ENCODE results near the gene C12orf42.

C12orf42 gene

DNA sequence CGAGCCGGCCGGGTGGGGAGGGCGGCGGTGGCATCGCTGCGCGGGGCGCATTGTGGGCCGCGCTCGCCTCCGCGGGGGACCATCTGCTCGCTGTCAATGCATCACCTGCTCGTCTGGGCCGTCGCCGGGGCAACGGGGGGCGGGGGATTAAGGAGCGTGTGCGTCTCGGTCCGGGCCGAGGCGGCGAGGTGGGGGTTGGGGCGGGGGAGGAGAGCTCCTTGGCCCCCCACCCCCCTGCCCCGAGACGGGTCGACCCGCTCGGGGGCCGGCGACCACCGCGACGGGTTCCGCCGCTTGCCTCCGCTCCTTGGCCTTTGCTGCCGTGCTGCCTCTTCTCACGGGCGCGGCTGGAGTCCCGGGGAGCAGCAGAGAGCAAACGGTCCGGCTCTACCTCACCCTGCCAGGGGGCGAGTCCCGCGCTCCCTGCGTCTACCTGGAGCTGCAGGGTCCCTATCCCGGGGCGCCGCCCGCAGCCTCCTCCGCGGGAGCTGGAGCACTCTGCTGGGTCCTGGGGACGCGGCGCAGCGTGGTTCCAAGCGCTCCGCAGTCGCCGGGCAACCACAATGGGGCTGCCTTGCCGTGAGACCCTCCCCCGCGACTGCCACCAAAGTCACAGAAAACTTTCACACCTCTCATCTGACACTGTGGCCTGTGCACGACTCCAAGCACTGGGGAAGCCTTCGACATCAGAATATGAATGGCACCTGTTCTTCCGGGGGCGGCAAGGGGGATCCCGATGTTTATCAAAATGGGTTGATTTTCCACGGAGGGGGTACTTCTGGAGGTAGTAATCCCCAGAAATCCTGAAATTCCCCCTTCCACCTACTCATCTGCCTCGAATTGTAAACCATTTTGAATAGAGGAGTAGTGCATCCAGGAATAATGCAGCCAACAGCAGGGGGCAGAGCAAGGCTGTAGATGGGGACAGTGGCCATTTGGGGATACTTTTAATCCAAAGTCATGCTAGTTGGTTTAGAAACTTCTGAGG lies at the start of gene C12orf42:
TSS of gene C12orf42 (minus strand) at position 500 of the 988 bp plus-strand sequence. CDS start 17,542 bp downstream, outside the sequence.
- DNase-seq = peak; percentile 78 to 87

DNA sequence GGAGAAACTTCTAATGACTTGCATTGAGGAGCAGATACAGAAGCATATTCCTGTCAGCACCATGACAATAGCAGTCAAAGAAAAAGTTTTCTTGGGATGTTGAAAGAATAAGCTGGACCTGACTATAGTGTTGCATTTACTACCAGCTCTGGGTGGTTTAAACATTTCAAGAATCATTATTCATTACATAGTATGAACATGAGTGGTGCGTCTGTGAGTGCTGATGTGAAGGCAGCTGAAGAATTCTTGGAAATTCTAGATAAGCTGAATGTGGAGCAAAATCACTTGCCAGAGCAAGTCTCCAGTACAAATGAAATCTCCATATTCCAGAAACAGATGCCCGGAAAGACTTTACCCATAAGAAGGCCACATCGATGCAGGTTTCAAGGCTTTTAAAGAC lies 46.3 kb upstream of the C12orf42 start:
- no peak for DNase-seq

DNA sequence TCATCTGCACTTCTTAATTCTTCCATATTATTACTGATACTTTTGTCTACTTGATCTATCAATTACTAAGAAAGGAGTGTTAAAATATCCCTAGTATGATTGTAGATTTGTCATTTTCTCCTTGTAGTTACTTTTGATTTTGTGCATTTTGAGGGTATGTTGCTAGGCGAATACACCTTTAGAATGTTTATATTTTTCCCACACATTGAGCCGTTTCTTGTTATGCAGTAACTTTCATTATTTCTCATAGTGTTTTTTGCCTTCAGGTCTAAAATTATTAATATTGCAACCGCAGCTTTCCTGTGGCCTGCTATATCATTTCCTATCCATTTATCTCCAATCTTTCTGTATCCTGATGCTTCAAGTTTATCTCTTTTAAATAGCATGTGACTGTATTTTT lies 44.6 kb upstream of the C12orf42 start:
- no peak for DNase-seq

DNA sequence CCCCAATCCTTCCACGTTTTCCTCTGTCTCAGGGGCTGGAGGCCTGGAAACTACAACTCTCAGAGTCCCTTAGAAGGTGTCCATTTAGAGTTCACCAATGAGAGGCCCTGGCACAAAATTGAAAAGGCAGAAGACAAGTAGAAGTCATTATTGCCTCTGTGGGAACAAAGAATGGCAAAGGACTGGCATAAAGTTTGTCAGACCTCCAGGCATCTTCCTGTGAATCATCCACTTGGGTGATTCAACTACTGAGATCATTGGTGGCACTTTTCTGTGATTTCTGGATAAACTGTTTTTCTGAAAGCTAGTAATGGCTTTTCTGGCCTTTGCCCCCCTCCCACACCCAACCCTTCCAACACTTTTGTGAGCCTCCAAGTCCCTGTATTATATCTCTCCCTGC lies 42.6 kb upstream of the C12orf42 start:
- no peak for DNase-seq

DNA sequence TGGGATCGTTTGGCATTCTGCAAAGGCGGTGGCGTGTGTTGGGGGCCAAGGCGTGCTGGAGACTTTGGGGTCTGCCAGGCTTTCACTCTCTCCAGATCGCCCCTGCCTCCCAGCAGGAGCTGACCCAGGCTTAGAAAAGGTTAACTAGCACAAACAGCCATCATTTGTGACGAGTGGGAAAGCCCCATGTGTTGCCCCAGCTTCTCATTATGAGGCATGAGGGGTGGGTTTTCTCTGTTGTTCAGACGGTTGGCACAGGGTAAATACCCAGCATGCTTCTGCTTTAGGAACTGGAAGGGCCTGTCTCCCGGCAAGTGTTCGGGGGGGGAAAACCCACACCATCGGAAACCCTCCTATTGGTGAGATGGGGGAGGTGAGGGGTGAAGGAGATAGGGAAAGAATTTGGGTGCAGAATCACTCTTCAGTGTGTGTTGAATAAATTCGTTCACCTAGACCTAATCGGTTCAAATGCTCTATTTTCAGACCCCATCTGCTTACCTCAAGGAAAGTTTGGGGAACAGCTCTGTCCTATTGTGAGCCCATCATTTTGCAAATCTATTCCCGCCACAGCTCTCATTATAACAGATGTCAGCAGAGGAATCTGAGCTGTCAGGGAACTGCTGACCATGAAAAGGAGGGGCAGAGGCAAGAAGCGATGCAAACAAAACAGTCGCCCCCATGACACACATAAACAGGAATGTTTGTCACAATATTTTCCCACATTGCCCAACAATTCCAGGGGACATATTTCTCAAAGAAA lies 34.7 kb upstream of the C12orf42 start:
- no peak for DNase-seq

DNA sequence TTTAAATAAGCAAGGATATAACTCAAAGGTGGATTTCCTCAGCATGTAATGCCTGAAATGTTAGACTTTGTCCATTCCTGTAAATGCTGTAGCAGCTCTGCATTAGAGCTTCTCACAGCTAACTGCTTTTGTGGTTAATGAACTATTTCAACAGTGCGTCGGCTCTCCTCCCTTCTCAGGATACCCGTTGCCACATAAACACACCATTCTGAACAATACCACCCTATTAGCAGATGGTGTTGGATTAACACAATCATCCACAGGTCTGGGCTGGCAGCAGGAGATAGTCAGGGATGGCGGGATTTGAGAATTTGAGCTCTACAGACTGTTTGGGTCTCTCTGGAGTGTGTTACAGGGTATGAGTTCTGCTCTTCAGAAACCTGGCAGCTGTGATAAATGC lies 33.5 kb upstream of the C12orf42 start:
- no peak for DNase-seq

DNA sequence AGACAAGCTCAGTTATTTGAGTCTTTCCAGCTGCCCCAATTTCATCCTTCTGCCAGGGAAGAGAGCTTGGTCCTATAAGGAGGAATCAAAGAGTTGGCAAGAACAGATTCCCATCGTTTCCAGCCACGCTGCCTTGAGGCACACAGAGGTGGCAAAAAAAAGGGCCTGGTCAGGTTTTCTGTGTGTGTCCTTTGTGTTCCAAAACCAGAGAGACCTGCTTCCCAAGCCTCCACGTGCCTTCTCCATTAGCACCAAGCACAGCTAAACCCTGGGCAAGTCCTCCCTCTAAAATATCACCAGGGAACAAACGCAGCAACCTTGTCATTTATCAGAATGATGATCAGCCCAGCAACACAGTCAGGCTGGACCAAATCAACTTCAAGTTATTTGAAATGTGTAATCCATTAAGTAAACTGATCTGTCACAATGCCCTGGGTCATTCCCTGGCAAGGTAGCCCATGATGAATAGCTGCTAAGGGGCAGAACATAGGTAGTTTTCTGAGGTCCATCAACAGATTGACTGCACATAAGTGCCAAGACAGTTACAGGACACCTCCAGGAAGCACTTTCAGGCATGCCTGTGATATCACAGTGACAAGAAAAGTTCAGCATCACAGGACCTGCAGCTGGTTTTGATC lies 28.6 kb upstream of the C12orf42 start:
- DNase-seq = no peak

DNA sequence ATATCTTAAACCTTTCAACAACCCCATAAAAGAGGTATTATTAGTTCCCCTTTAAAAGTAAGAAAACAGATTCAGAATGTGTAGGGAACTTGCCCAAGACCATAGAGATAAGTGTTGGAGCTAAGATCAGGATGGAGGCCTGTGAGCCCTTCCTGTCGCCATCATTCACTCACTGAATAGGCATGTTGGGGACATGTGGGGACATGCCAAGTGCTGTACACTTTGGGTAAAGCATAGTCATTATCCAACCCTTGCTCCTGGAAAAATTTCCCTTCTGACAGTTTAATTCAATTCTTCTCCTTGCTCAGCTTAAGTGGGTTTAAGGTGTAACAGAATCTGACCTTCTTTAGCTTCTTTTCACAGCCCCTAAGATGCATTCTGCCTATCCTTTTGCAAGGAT lies 28.0 kb upstream of the C12orf42 start:
- DNase-seq = no peak

DNA sequence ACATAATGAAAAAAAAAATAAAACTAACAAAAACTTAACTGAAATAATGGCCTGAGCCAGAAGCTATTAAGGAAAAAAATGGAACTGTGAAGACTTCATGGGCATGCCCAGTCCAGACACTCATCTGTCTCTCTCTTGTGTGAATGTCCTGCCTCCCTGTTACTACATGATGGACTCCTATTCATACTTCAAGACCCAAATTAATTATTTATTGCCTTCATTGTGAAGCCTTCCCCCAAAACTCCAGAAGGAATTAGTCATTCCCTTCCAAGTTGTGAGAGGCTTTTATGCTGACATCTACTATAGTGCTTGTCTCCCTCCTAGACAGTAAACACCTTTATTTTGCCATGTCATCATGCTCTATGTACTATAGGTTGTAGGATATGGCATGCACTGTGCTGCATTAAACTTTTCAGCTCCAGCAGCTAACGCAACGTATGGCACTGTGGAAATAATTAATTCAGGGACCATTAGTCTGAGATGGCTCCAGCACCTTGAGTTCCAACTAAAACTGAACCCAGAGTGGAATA lies 25.0 kb upstream of the C12orf42 start:
- no peak for DNase-seq

DNA sequence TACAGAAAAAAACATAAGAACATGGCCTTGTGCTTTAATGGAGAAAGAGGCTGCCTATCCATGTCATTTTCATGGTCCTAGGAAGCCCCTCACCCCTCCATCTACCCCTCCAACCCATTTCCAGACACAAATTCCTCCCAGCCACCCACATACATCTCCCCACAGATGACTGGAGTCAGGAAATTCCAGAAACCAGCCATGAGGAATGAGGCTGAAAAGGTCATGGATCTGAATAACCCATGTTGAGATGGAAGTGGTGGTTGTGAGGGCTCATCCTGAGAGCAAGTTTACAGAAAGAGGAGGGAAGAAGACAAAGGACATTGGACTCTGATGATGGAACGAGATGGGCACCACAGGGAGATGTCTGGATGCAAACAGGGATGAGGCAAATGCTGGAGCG lies 23.9 kb upstream of the C12orf42 start:
- no peak for DNase-seq

DNA sequence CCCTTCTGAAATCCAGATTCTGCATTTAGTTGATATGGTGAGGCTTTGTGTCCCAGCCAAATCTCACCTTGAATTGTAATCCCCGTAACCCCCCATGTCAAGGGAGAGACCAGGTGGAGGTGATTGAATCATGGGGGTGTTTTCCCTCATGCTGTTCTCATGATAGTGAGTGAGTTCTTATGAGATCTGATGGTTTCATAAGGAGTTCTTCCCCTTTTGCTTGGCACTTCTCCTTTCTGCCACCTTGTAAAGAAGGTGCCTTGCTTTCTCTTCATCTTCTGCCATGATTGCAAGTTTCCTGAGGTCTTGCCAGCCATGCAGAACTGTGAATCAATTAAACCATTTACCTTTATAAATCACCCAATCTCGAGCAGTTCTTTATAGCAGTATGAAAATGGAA lies 23.1 kb upstream of the C12orf42 start:
- no peak for DNase-seq

DNA sequence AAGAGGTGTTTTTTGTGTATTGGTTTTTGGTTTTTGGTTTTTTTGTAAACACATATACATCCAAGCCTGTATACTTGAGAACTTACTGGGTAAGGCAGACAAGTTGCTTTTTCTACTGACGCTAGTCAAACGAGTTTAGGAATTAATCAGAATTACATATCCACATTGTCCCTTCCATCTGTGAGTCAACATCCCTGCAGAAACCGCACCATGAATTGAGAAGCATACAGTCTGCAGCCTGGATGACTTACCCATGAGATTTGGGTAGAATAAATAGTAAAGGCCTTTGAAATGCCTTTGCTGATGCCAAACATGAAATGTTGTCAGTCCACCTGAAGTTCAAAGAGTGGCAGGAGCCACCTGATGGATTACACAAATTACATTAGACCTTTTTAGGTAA lies 21.4 kb upstream of the C12orf42 start:
- no peak for DNase-seq

DNA sequence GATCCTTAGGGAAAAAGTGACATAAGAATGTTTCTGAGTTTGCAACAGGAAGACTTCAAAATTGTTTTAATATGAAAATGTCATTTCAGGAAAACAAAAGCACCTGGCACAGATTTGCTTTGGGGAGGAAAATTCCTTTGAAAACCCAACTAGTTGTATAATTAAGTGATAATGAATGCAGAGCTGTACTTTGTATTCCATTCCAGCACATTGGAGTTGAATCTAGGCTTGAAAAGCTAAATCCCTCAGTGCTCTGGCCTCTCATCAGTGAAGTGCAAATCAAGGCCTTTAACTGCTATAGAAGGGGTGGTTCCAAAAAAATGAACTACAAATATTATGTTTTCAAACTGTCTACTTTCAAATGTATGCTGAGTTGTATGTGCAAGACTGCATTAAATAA lies 19.6 kb upstream of the C12orf42 start:
- DNase-seq = no peak

DNA sequence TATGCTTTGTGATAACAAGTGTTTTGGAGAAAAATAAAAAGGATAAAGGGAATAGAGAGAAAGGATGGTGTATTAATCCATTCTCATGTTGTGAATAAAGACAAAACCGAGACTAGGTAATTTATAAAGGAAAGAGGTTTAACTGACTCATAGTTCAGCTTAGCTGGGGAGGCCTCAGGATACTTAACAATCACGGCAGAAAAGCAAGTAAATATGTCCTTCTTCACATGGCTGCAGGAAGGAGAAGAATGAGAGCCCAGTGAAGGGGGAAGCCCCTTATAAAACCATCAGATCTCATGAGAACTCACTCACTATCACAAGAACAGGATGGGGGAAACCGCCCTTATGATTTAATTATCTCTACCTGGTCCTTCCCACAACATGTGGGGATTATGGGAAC lies 18.1 kb upstream of the C12orf42 start:
- DNase-seq = no peak

DNA sequence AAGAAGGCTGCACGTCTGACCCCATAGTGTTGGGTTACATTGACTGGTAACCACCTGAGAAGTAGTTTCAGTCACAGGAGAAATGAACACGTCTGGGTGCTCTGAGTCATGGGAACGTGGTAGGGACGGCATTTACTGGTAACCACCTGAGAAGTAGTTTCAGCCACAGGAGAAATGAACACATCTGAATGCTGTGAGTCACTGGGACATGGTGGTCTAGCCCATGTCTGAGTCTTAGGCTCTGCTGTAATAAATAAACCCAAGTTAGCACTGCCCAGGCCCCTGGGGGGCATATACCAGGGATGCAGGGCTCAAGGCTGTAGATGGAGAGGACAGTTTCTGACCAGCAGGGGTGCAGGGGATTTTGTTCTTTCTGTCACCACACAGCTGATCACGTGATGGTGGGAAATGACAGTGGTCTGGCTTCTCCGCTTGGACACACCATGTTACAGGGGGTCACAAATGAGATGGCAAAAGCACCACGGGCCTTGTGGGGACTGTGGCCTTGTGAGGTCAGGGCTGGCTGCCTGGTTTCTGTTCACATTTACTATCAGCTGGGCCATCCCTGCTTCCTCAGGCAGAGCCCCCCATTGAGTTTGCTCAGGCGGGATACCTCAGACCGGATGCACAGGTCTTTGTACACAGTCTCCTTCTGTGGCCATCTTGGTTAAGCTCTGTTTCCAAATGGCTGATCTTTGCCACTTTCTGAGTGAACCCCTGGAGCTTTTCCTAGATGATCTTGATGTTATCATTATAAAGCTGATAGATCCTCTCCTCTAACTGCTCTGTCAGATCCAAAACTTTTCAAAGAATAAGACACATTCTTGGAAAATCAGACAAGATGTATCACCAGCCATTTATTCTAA lies 9.8 kb upstream of the C12orf42 start:
- no peak for DNase-seq

DNA sequence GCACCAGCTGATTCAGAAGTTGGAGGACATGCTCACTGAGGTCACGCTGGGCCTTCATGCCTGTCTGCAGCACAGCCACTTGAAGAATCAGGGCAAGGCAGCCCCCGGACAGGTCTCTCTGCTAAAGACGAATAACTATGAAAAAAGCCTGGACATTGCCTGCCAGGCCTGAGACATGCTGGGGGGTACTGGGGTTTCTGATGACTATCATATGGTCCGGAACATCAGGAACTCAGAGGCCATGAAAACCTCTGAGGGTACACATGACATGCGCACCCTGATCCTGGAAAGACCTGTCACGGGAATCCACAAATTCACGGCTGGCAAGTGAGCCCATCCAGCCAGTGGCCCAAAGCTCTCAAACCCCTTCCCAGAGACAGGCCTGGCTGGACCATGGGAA lies 8.8 kb upstream of the C12orf42 start:
- no peak for DNase-seq

DNA sequence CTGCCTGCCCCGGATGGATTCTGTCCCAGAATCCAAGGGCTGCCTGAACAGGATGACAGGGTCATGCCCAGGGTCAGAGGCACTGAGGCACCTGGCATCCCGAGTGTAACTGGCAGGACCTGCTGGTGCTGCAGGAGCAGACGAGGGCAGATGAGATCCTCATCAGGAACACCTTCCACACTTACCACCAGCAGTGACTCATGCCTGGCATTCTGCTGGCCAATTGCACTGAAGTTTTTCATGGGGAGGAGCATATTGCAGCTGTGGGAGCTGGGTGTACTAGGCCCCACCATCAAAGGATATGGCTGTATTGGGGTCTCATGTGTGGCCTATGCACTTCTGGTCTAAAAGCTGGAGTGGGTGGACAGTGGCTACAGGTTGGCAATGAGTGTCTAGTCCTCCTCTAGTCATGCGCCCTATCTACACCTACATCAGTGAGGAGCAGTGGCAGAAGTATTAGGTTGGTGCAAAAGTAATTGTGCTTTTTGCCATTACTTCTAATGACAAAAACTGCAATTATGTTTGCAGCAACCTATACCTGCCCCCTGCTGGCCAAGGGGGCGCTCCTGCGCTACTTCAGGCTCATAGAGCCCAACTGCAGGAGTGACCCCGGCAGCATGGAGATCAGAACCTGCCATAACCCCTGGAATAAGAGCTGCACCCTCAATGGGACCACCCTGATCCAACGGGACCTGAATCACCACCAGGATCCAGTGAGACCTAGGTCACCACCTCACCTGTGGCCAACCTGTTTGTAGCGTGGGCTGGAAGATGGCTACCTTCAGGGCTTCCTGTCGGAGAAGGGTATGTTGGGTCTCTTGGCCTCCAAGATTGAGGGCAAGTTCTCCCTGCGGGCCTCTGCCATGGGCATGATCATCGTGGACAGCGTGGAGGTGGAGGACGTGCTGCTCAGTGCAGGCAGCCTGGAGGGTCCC lies 8.0 kb upstream of the C12orf42 start:
- peak in 1 of 2 experiments; percentile 39 for DNase-seq

DNA sequence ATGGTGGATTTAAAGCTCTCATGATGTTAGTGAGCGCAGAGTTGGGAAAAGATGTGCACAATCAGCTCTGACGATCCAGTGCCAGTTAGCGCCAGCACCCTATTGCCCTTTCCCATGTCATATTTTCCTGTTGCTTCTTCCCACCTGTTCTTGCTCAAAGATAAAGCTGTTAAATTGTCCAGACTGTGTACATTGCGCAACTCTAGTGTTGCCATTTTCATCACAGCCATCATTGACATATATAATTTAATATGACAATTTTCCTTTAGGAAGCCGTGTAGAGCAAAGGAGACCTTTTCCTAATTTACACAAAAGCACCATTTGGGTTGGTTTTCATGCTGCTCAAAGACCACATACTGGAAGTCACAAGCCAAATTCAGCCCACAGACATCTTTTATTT lies 5.7 kb upstream of the C12orf42 start:
- peak in 1 of 2 experiments; percentile 24 for DNase-seq

DNA sequence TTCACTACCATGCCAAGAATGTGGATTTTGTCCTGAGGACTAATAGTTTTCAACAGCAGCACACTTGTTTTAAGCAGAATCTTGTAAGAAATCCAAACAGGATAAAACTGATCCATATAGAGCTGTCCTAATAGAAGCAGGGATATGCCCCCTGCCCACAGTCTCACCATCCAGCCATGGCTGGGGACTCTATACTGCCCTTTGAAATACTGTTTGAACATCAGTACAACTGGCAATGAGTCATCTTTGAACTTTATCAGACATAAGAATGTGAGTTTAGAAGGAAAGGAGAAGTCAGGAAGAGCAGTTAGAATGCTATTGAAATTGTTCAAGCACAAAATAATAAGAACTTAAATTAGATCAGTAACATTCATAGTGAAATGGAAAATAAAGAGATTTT lies 3.8 kb upstream of the C12orf42 start:
- no peak for DNase-seq

DNA sequence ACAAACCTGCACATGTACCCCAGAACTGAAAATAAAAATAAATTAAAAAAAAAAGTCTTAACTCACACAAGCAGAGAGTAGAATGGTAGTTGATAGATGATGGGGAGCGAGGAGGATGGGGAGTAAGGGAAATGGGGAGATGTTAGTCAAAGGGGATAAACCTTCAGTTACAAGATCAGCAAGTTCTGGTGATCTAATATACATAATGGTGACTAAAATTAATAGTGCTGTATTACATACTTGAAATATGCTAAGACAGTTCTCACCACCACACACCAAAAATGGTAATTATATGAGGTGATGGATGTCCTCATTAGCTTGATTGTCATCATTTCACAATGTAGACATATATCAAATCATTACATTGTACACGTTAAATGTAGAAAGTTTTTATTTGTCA lies 3.2 kb upstream of the C12orf42 start:
- DNase-seq = no peak

Measured in NCI-H1930 (cell line).